ENCODE results near the gene TBL1Y.

Gene TBL1Y

DNA sequence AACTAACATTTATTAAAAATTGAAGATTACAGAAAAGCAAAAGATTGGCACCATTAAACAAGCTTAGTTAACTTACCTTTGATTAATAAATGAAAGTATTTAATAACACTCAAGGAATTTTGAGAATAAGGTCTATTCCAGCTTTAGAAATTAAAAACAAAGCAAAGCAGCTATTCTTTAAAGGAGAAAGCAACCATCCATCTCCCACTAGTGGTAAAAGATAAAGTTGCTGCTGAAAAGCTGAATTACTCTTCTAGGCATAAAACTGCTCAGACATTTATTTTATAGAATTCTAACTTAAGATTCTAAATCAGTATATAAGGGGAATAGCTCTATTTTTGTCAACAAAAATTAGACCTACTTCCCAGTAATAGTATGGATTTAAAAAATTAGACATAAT, 37.2 kb downstream of the TBL1Y start:
- peak; percentile 44 for TF ChIP-seq CTCF (IDR thresholded peaks at IDR 0.05; ENCODE audit: insufficient read depth, low read depth, low read length, missing control alignments)
- no peak overlapping the region for H3K4me3 ChIP-seq (ENCODE audit: low read length)
- no peak for DNase-seq (ENCODE audit: low read depth)

GRCh38 chrY:6948378-6948777, 37.9 kb downstream of the TBL1Y start:
- DNase-seq (ENCODE audit: low read depth): no peak
- H3K4me3 ChIP-seq (ENCODE audit: low read length): no peak overlapping the region
- TF ChIP-seq CTCF (IDR thresholded peaks at IDR 0.05; ENCODE audit: insufficient read depth, low read depth, low read length, missing control alignments): no peak

DNA sequence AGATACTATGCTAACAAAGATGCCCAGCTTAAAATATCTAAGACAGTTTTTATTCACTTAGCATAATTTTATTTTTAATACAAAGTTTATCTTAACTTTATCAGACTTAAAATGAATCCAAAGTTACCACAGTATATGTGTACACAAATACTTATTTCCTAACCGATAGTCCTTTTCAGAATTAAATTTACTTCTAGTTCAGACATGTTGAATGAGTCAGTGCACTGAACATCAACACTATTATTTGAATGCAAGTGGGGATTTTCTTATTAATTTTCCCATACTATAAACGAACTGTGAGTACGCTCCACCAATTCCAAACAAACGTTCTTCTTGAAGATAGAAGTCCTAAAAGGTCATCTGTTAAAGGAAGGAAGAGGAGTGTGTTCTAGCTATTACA, 39.5 kb downstream of the TBL1Y start:
- peak; percentile 52 for DNase-seq (ENCODE audit: low read depth)
- no peak for TF ChIP-seq CTCF (IDR thresholded peaks at IDR 0.05; ENCODE audit: insufficient read depth, low read depth, low read length, missing control alignments)
- H3K4me3 ChIP-seq (ENCODE audit: low read length): no peak overlapping the region

DNA sequence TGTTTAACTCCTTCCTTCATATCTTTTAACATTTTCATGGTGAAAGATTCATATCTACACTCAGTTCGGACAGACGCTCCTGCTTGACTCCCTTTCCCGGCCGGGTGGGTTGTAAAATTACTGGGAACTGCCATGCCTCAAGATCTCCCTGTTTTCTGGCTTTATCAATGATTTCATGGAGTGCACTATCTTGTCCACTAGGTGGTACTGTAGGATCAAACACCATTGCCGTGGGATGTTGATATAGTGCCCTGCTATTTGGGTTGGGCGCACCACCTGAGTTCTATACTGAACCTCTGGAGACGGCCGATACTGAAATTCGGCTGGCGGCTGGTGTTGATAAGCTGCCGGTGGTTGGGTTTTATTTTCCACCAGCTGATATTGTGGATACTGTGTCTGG, 54.2 kb downstream of the TBL1Y start:
- H3K4me3 ChIP-seq (ENCODE audit: low read length): no peak overlapping the region
- TF ChIP-seq CTCF (IDR thresholded peaks at IDR 0.05; ENCODE audit: insufficient read depth, low read depth, low read length, missing control alignments): peak; percentile 60
- DNase-seq (ENCODE audit: low read depth): peak; percentile 60

DNA sequence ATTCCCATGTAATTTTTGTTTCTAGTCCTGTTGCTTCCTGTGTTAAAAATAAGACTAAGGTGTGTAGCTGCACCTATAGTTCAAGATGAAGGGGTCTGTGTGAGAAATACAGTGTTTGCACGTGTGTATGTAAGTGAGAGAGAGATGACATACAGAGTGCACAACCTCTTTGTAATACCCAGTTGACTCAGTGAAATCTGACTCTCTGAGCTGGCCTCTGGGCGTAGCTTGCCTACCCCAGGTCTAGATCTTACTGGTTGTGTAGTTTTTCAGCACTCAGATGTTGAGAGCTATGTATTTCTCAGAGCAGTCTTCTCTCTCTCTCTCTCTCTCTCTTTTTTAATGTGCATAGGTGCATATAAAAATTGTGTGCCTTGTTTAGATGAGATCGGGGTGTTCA, 56.0 kb downstream of the TBL1Y start:
- DNase-seq (ENCODE audit: low read depth): peak; percentile 80
- TF ChIP-seq CTCF (IDR thresholded peaks at IDR 0.05; ENCODE audit: insufficient read depth, low read depth, low read length, missing control alignments): no peak
- no peak overlapping the region for H3K4me3 ChIP-seq (ENCODE audit: low read length)

DNA sequence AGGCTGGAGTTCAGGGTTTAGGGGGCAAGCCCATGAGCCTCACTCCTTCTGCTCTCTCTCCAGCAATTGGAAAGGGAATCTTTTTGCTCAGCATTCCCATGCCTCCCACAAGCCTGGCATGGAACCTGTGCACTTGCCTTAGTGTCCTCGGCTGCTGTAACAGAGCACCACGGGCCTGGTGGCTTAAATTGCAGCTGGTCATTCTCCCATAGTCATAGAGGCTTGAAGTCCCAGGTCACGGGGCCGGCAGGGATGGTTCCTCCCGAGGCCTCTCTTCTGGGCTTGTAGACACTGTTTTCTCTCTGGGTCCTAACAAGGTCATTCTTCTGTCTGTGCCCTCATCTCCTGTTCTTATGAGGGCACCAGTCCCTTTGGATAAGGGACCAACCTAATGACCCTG, 57.2 kb downstream of the TBL1Y start:
- no peak for DNase-seq (ENCODE audit: low read depth)

More for the DNA sequence above, 57.2 kb downstream of the TBL1Y start:
- H3K4me3 ChIP-seq (ENCODE audit: low read length): no peak overlapping the region
- no peak for TF ChIP-seq CTCF (IDR thresholded peaks at IDR 0.05; ENCODE audit: insufficient read depth, low read depth, low read length, missing control alignments)

All from epithelial cell of esophagus (primary cell).